GM10248 (cell line): Measurements from ENCODE around the gene GYS1.
A peak's percentile ranks its signal among the peaks of the same experiment; 100 is the strongest.

ENCODE experiments used
- CTCF ChIA-PET: fragments of 300-600 bp; sonication (Branson Sonifier 250); formaldehyde crosslinking; extraction: SDS; loops from one replicate; lab custom pipeline; 2021; ENCODE audit warnings: antibody characterized with exemption; lab: Yijun Ruan, JAX
- POLR2A ChIA-PET: fragments of 350-650 bp; sonication (Branson Sonifier 250); formaldehyde crosslinking; extraction: SDS; loops from one replicate; lab custom pipeline; 2020; ENCODE audit warnings: antibody characterized with exemption; lab: Yijun Ruan, JAX
- DNase-seq: peaks from one replicate; pipeline ENCODE4 v3.0.0; 2012; ENCODE audit errors: extremely low spot score
- TF ChIP-seq, protein P1 (sequence below): IDR thresholded peaks from 2 replicates; pipeline ENCODE4 v1.5.1; 2012; ENCODE audit warnings: mild to moderate bottlenecking, low read depth; ENCODE audit errors: extremely low read depth, missing control alignments, control extremely low read depth

Gene GYS1

DNA sequence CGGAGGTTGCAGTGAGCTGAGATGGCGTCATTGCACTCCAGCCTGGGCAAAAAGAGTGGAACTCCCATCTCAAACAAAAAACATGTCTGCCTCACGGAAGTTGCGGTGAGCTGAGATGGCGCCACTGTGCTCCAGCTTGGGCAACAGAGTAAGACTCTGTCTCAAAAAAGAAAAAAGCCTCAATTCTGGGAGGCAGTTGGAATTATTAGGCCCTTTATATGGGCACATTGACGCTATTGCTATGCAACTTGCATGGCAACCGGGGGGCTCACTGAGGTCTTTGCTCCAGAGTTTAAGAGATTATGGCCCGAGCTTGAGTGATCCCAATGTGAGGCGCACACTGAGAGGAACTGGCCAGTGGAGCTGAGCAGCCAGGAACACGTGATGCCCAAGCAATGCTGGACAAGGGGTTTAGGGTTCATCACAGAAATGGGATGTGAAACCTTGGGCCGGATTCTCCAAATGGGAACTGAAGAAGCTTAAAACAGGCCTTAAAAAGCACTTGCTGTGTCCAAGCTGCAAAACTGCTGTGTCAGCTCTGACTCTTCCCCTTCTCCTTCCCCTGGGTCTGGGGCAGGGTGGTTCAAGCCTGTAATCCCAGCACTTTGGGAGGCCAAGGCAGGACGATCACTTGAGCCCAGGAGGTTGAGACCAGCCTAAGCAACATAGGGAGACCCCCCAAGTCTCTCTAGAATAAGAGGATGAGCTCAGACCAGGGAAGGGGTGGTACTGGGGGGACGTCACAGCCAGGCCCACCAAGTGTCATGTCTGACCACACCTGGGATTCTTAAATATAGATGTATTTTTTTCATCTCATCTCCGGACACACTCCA lies 25.5 kb downstream of the GYS1 start:
- ChIA-PET CTCF (interaction anchor here (1.0 to 3.1 kb wide), 8 partner anchors 10 to 179 kb away, joined by 3 to 27 read pairs (median 6); partner anchors contain the start of genes GYS1, HSD17B14 and RUVBL2), POLR2A (interaction anchor here (0.6 to 3.8 kb wide), 13 partner anchors 8 to 633 kb away, joined by 3 to 67 read pairs (median 4); partner anchors contain the start of genes GYS1, NUCB1, PPP1R15A and RUVBL2)
- TF ChIP-seq, protein P1, sequence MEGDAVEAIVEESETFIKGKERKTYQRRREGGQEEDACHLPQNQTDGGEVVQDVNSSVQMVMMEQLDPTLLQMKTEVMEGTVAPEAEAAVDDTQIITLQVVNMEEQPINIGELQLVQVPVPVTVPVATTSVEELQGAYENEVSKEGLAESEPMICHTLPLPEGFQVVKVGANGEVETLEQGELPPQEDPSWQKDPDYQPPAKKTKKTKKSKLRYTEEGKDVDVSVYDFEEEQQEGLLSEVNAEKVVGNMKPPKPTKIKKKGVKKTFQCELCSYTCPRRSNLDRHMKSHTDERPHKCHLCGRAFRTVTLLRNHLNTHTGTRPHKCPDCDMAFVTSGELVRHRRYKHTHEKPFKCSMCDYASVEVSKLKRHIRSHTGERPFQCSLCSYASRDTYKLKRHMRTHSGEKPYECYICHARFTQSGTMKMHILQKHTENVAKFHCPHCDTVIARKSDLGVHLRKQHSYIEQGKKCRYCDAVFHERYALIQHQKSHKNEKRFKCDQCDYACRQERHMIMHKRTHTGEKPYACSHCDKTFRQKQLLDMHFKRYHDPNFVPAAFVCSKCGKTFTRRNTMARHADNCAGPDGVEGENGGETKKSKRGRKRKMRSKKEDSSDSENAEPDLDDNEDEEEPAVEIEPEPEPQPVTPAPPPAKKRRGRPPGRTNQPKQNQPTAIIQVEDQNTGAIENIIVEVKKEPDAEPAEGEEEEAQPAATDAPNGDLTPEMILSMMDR = no peak
- DNase-seq = no peak

DNA sequence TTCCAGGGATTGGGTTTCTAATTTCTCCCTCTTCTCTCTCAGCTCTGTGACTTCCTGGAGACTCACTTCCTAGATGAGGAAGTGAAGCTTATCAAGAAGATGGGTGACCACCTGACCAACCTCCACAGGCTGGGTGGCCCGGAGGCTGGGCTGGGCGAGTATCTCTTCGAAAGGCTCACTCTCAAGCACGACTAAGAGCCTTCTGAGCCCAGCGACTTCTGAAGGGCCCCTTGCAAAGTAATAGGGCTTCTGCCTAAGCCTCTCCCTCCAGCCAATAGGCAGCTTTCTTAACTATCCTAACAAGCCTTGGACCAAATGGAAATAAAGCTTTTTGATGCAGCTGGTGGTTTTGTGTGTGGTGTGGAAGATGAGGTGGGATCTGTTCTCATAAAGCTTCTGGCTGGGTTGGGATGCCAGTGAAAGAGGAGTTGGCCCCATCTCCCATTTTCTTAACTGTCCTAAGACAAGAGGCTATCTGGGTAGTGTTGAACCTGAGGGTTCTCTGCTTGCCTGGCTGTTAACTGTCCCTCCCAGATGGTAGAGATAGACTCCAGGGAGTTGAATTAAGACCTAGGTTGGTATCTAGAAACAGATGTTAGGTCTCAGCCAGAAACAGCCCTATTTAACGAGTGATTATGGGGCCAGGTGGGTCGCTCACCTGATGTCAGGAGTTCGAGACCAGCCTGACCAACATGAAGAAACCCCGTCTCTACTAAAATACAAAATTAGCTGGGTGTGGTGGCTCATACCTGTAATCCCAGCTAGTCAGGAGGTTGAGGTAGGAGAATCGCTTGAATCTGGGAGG lies 26.4 kb downstream of the GYS1 start:
- ChIA-PET POLR2A (interaction anchor here (0.8 to 3.8 kb wide), 16 partner anchors 10 to 492 kb away, joined by 3 to 67 read pairs (median 10); partner anchors contain the start of genes BAX, GYS1, PPP1R15A and RUVBL2), CTCF (interaction anchor here (1.1 to 3.1 kb wide), 7 partner anchors 11 to 179 kb away, joined by 3 to 27 read pairs (median 4); partner anchors contain the start of genes GYS1, HSD17B14 and RUVBL2)
- TF ChIP-seq, protein P1 = no peak
- no peak for DNase-seq

DNA sequence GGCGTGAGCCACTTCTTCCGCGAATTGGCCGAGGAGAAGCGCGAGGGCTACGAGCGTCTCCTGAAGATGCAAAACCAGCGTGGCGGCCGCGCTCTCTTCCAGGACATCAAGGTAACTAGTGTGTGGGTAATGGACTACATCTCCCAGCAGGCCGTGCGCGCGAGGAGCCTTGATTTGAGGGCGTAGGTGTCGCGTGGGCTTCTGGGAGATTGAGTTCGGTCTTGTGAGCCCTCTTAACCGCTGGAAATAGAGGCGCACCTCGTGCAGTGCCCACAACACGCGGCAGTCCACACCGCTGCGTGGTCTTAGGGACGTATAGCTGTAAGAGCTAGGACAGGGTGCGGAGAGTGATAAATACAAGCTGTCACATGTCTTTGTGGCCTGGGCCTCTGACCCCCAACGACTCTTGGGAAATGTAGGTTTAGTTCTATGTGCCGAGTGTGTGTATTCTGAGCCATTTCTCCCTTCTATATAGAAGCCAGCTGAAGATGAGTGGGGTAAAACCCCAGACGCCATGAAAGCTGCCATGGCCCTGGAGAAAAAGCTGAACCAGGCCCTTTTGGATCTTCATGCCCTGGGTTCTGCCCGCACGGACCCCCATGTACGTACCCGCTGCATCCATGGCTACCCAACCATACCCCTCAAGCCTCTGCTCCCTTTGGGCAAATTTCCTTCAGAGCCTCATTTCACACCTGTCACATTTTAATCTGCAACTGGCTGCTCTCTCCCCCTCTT lies 27.1 kb downstream of the GYS1 start:
- TF ChIP-seq, protein P1 = no peak
- ChIA-PET CTCF (interaction anchor here (1.1 to 3.1 kb wide), 6 partner anchors 12 to 178 kb away, joined by 3 to 27 read pairs (median 4); partner anchors contain the start of genes GYS1, HSD17B14 and RUVBL2), POLR2A (interaction anchor here (0.8 to 3.8 kb wide), 15 partner anchors 10 to 493 kb away, joined by 3 to 67 read pairs (median 9); partner anchors contain the start of genes BAX, GYS1, NUCB1 and PPP1R15A)
- peak; percentile 73 for DNase-seq

DNA sequence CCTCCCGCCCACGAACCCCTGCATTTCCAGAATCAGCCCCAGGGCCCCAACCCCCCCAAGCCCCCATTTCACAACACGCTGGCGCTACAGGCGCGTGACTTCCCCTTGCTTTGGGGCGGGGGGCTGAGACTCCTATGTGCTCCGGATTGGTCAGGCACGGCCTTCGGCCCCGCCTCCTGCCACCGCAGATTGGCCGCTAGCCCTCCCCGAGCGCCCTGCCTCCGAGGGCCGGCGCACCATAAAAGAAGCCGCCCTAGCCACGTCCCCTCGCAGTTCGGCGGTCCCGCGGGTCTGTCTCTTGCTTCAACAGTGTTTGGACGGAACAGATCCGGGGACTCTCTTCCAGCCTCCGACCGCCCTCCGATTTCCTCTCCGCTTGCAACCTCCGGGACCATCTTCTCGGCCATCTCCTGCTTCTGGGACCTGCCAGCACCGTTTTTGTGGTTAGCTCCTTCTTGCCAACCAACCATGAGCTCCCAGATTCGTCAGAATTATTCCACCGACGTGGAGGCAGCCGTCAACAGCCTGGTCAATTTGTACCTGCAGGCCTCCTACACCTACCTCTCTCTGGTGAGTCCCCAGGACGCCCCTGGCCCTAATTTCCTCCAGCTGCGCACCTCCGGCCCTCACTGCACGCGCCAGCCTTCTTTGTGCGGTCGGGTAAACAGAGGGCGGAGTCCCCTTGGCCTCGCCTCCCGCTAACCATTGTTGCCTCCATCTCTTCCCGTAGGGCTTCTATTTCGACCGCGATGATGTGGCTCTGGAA lies 27.9 kb downstream of the GYS1 start, which contains the start of gene FTL:
Gene FTL (plus strand): TSS at position 270 of the 766 bp plus-strand sequence. CDS start 199 bp downstream, at position 469.
- TF ChIP-seq, protein P1 = no peak
- POLR2A ChIA-PET = interaction anchor here (0.8 to 3.8 kb wide), 12 partner anchors 11 to 172 kb away, joined by 3 to 67 read pairs (median 10); partner anchors contain the start of genes BAX, GYS1, NUCB1 and PPP1R15A
- DNase-seq = peak; percentile 97
- CTCF ChIA-PET = interaction anchor here (1.1 to 3.1 kb wide), 3 partner anchors 12 to 28 kb away, joined by 3 to 27 read pairs (median 7); partner anchors contain the start of genes GYS1 and RUVBL2
